IPS DF 4.7 (cell line): Measurements from ENCODE around the gene RNF217.
"Not testable (repeated sequence)": the region's sequence is repeated elsewhere in the genome, so short reads cannot be mapped to it uniquely, and the experiment has no call there.

Experiments used
- DNase-seq: peaks from one replicate; pipeline ENCODE4 v3.0.0-alpha.2; 2013; ENCODE audit warnings: low spot score; ENCODE audit errors: extremely low read depth

Gene RNF217

GRCh38 chr6:125050663-125051318 lies 88.6 kb downstream of the RNF217 start:
- DNase-seq = no peak

GRCh38 chr6:125053809-125054208 lies 91.6 kb downstream of the RNF217 start:
- no peak for DNase-seq

GRCh38 chr6:125054331-125054730 lies 92.1 kb downstream of the RNF217 start:
- DNase-seq = no peak

GRCh38 chr6:125057392-125058246 lies 95.4 kb downstream of the RNF217 start:
- no peak for DNase-seq

GRCh38 chr6:125058546-125058945 lies 96.3 kb downstream of the RNF217 start:
- DNase-seq = no peak

GRCh38 chr6:125063307-125063706 lies 101.1 kb downstream of the RNF217 start:
- no peak for DNase-seq

GRCh38 chr6:125066140-125066539 lies 103.9 kb downstream of the RNF217 start:
- DNase-seq = no peak

GRCh38 chr6:125066964-125067363 lies 104.7 kb downstream of the RNF217 start:
- no peak for DNase-seq

GRCh38 chr6:125067552-125067951 lies 105.3 kb downstream of the RNF217 start:
- no peak for DNase-seq

- DNase-seq = no peak
Measured at GRCh38 chr6:125073071-125073470, 110.8 kb downstream of the RNF217 start.

GRCh38 chr6:125074120-125074519 lies 111.9 kb downstream of the RNF217 start:
- no peak for DNase-seq

- DNase-seq = not testable (repeated sequence)
Measured at GRCh38 chr6:125075073-125075472, 112.8 kb downstream of the RNF217 start.

GRCh38 chr6:125075741-125076481 lies 113.7 kb downstream of the RNF217 start:
- no peak for DNase-seq

GRCh38 chr6:125076482-125076742 lies 114.2 kb downstream of the RNF217 start:
- DNase-seq = no peak

GRCh38 chr6:125077453-125077852 lies 115.2 kb downstream of the RNF217 start:
- no peak for DNase-seq

GRCh38 chr6:125078602-125079321 lies 116.5 kb downstream of the RNF217 start:
- DNase-seq = no peak

GRCh38 chr6:125082908-125083683 lies 120.9 kb downstream of the RNF217 start:
- no peak for DNase-seq

GRCh38 chr6:125083684-125083990 lies 121.4 kb downstream of the RNF217 start:
- no peak for DNase-seq

GRCh38 chr6:125086716-125087115 lies 124.5 kb downstream of the RNF217 start:
- no peak for DNase-seq

GRCh38 chr6:125088963-125089362 lies 126.7 kb downstream of the RNF217 start:
- no peak for DNase-seq

- no peak for DNase-seq
Measured at GRCh38 chr6:125094563-125094962, 132.3 kb downstream of the RNF217 start.
